HG03571 (cell line): ENCODE measurements around the gene MIPOL1.
"Not testable (repeated sequence)": the region's sequence is repeated elsewhere in the genome, so short reads cannot be mapped to it uniquely, and the experiment has no call there.

Source experiments
- ATAC-seq: cut with Tn5 transposase; IDR thresholded peaks from one replicate; pipeline ENCODE4 v1.9.1; 2021; ENCODE audit not compliant: unreplicated experiment

The MIPOL1 gene

GRCh38 chr14:37384870-37385596 is 187.3 kb downstream of the MIPOL1 start:
- ATAC-seq: no peak

GRCh38 chr14:37397157-37397940 is 199.6 kb downstream of the MIPOL1 start:
- not testable (repeated sequence) for ATAC-seq

GRCh38 chr14:37397941-37398215 is 200.1 kb downstream of the MIPOL1 start:
- no peak for ATAC-seq

- ATAC-seq: no peak
Measured at GRCh38 chr14:37399517-37399916, 201.8 kb downstream of the MIPOL1 start.

GRCh38 chr14:37401093-37401492 is 203.4 kb downstream of the MIPOL1 start:
- no peak for ATAC-seq

- ATAC-seq: no peak
Measured at GRCh38 chr14:37403626-37404025, 205.9 kb downstream of the MIPOL1 start.

- no peak for ATAC-seq
Measured at GRCh38 chr14:37406095-37406494, 208.4 kb downstream of the MIPOL1 start.

GRCh38 chr14:37411079-37411735 is 213.5 kb downstream of the MIPOL1 start:
- ATAC-seq: no peak

GRCh38 chr14:37413050-37413449 is 215.3 kb downstream of the MIPOL1 start:
- no peak for ATAC-seq

- ATAC-seq: no peak
Measured at GRCh38 chr14:37413504-37414003, 215.8 kb downstream of the MIPOL1 start.

GRCh38 chr14:37416264-37416663 is 218.5 kb downstream of the MIPOL1 start:
- no peak for ATAC-seq

- ATAC-seq: no peak
Measured at GRCh38 chr14:37417151-37417550, 219.4 kb downstream of the MIPOL1 start.

GRCh38 chr14:37417833-37418232 is 220.1 kb downstream of the MIPOL1 start:
- ATAC-seq: no peak

- ATAC-seq: no peak
Measured at GRCh38 chr14:37420622-37421021, 222.9 kb downstream of the MIPOL1 start.

GRCh38 chr14:37422319-37422718 is 224.6 kb downstream of the MIPOL1 start:
- ATAC-seq: no peak

- ATAC-seq: no peak
Measured at GRCh38 chr14:37422748-37423147, 225.0 kb downstream of the MIPOL1 start.

GRCh38 chr14:37428954-37429353 is 231.2 kb downstream of the MIPOL1 start:
- no peak for ATAC-seq

- no peak for ATAC-seq
Measured at GRCh38 chr14:37429618-37430017, 231.9 kb downstream of the MIPOL1 start.

GRCh38 chr14:37434867-37435266 is 237.1 kb downstream of the MIPOL1 start:
- no peak for ATAC-seq

- no peak for ATAC-seq
Measured at GRCh38 chr14:37436519-37436918, 238.8 kb downstream of the MIPOL1 start.

- no peak for ATAC-seq
Measured at GRCh38 chr14:37437490-37437889, 239.8 kb downstream of the MIPOL1 start.

- ATAC-seq: no peak
Measured at GRCh38 chr14:37438444-37438843, 240.7 kb downstream of the MIPOL1 start.
